Tibial artery (tissue), 4 donors: ENCODE results near the gene RBBP5.

Experiments
- DNase-seq, 2 donors: peaks; one replicate each; pipeline ENCODE4 v3.0.0-alpha.2; 2019
- H3K27ac ChIP-seq, 2 donors: fragments of 200-600 bp; sonication (generic) in 1 of 2; 1 replicate in 1 of 2; 2 replicates in 1 of 2; pipeline ENCODE4 v1.5.1; 2018 to 2019; ENCODE audit warnings: mild to moderate bottlenecking in 1 of 2
- H3K27me3 ChIP-seq, 2 donors: fragments of 200-600 bp; sonication (generic) in 1 of 2; one replicate each; pipeline versions ENCODE4 v1.5.1 to v1.6.0; 2016 to 2019
- H3K36me3 ChIP-seq, 3 donors: fragments of 200-600 bp; sonication (generic) in 2 of 3; one replicate each; pipeline ENCODE4 v1.5.1; 2016 to 2019; ENCODE audit warnings: mild to moderate bottlenecking in 2 of 3
- H3K4me1 ChIP-seq, 4 donors: fragments of 200-600 bp; sonication (generic) in 2 of 4; 1 replicate in 3 of 4; 2 replicates in 1 of 4; pipeline ENCODE4 v1.5.1; 2016 to 2019
- H3K4me3 ChIP-seq, 2 donors: fragments of 200-600 bp; sonication (generic) in 1 of 2; 1 replicate in 1 of 2; 2 replicates in 1 of 2; pipeline ENCODE4 v1.5.1; 2018 to 2019; ENCODE audit warnings: mild to moderate bottlenecking in 2 of 2
- H3K9me3 ChIP-seq, 3 donors: fragments of 200-600 bp; sonication (generic) in 1 of 3; one replicate each; pipeline ENCODE4 v1.5.1; 2016 to 2019
- CTCF ChIP-seq, 2 experiments: fragments of 200-600 bp in 1 of 2; fragments of 450-650 bp in 1 of 2; IDR thresholded peaks; one replicate each; pipeline ENCODE4 v1.5.1; 2017 to 2019; ENCODE audit warnings: antibody characterized with exemption in 2 of 2, mild to moderate bottlenecking in 1 of 2, moderate library complexity in 1 of 2
- intact Hi-C: fragments of 100-400 bp; cut with DNase I; formaldehyde crosslinking; loops from one replicate; pipeline ENCODE4 v1.15.0; 2023; ENCODE audit warnings: low total_unique reads

Gene RBBP5

GRCh38 chr1:205073511-205073910 is 48.3 kb downstream of the RBBP5 start:
- no peak overlapping the region for H3K27ac ChIP-seq
- H3K27me3 ChIP-seq, result no peaks in the 10 kb centered on the region
- TF ChIP-seq CTCF (IDR thresholded peaks at IDR 0.05), result no peak
- no peaks in the 10 kb centered on the region for H3K36me3 ChIP-seq
- intact Hi-C loops, result no loop called here
- no peak for DNase-seq
- no peaks in the 10 kb centered on the region for H3K4me1 ChIP-seq
- H3K4me3 ChIP-seq, result no peak overlapping the region
- H3K9me3 ChIP-seq, result no peaks in the 10 kb centered on the region

- Histone ChIP-seq H3K9me3 (no peaks in the 10 kb centered on the region), H3K4me1 (no peaks in the 10 kb centered on the region), H3K27me3 (no peaks in the 10 kb centered on the region), H3K36me3 (no peaks in the 10 kb centered on the region), H3K4me3 (no peak overlapping the region), H3K27ac (no peak overlapping the region)
- no peak for DNase-seq
- TF ChIP-seq CTCF (IDR thresholded peaks at IDR 0.05), result no peak
- intact Hi-C loops, result no loop called here
These were observed 48.9 kb downstream of the RBBP5 start for GRCh38 chr1:205072881-205073280.

- TF ChIP-seq CTCF (IDR thresholded peaks at IDR 0.05), result no peak
- no peaks in the 10 kb centered on the region for H3K27me3 ChIP-seq
- H3K27ac ChIP-seq, result no peak overlapping the region
- intact Hi-C loops, result no loop called here
- peak in 1 of 2 donors; percentile 48 for DNase-seq
- no peaks in the 10 kb centered on the region for H3K36me3 ChIP-seq
- no peak overlapping the region for H3K4me3 ChIP-seq
- H3K9me3 ChIP-seq, result no peaks in the 10 kb centered on the region
- no peaks in the 10 kb centered on the region for H3K4me1 ChIP-seq
These were observed 49.5 kb downstream of the RBBP5 start for GRCh38 chr1:205072286-205072685.

DNA sequence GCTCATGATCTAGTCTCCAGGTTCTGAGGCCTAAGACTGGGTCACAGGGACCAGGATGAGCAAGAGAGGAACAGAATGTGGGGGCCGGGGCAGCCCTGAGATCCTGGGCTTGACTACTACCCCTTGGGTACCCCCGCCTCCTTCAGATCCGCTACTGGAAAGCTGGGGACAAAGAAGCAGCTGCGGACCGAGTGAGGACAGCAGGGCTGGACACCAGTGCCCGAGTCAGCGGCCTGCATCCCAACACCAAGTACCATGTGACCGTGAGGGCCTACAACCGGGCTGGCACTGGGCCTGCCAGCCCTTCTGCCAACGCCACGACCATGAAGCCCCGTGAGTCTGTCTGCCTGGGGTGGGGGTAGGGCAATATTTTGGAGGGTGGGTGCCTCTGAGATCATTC is 50.0 kb downstream of the RBBP5 start:
- TF ChIP-seq CTCF (IDR thresholded peaks at IDR 0.05), result no peak
- no peak overlapping the region for H3K4me3 ChIP-seq
- DNase-seq, result peak in 1 of 2 donors; percentile 52
- no peaks in the 10 kb centered on the region for H3K9me3 ChIP-seq
- no peaks in the 10 kb centered on the region for H3K36me3 ChIP-seq
- H3K4me1 ChIP-seq, result no peaks in the 10 kb centered on the region
- intact Hi-C loops, result no loop called here
- no peak overlapping the region for H3K27ac ChIP-seq
- H3K27me3 ChIP-seq, result no peaks in the 10 kb centered on the region

- Histone ChIP-seq H3K9me3 (no peaks in the 10 kb centered on the region), H3K36me3 (no peaks in the 10 kb centered on the region), H3K4me1 (no peaks in the 10 kb centered on the region), H3K4me3 (no peak overlapping the region), H3K27ac (no peak overlapping the region), H3K27me3 (no peaks in the 10 kb centered on the region)
- no peak for DNase-seq
- intact Hi-C loops, result no loop called here
- no peak for TF ChIP-seq CTCF (IDR thresholded peaks at IDR 0.05)
These were observed 50.8 kb downstream of the RBBP5 start for GRCh38 chr1:205071028-205071409.
